ENCODE measurements around the gene FHIT. TPM values are rescaled to one million over a fixed set of nuclear protein-coding genes. Genes with fewer than 3 reads are reported as not detected.

FHIT gene
- total RNA-seq, 1 donor: 16.9 TPM

- no peak overlapping the region for H3K4me3 ChIP-seq (ENCODE audit: low read length)
- H3K4me1 ChIP-seq (ENCODE audit: insufficient read depth, low read length): no peaks in the 10 kb centered on the region
- no peaks in the 10 kb centered on the region for H3K27me3 ChIP-seq (ENCODE audit: insufficient read depth, low read length)
- H3K9me3 ChIP-seq (ENCODE audit: low read depth, low read length): no peaks in the 10 kb centered on the region
Observed at GRCh38 chr3:60610441-60611112, 640.7 kb downstream of the FHIT start.

GRCh38 chr3:60609446-60609845 is 641.8 kb downstream of the FHIT start:
- Histone ChIP-seq H3K4me3 (ENCODE audit: low read length) (no peak overlapping the region), H3K4me1 (ENCODE audit: insufficient read depth, low read length) (no peaks in the 10 kb centered on the region), H3K27me3 (ENCODE audit: insufficient read depth, low read length) (no peaks in the 10 kb centered on the region), H3K9me3 (ENCODE audit: low read depth, low read length) (no peaks in the 10 kb centered on the region)

GRCh38 chr3:60603860-60604259 is 647.4 kb downstream of the FHIT start:
- Histone ChIP-seq H3K9me3 (ENCODE audit: low read depth, low read length) (no peaks in the 10 kb centered on the region), H3K4me3 (ENCODE audit: low read length) (no peak overlapping the region), H3K27me3 (ENCODE audit: insufficient read depth, low read length) (no peaks in the 10 kb centered on the region), H3K4me1 (ENCODE audit: insufficient read depth, low read length) (no peaks in the 10 kb centered on the region)

GRCh38 chr3:60600848-60601247 is 650.4 kb downstream of the FHIT start:
- no peaks in the 10 kb centered on the region for H3K9me3 ChIP-seq (ENCODE audit: low read depth, low read length)
- no peak overlapping the region for H3K4me3 ChIP-seq (ENCODE audit: low read length)
- H3K4me1 ChIP-seq (ENCODE audit: insufficient read depth, low read length): no peaks in the 10 kb centered on the region
- H3K27me3 ChIP-seq (ENCODE audit: insufficient read depth, low read length): no peaks in the 10 kb centered on the region

- no peaks in the 10 kb centered on the region for H3K4me1 ChIP-seq (ENCODE audit: insufficient read depth, low read length)
Observed at GRCh38 chr3:60599586-60599985, 651.7 kb downstream of the FHIT start.

GRCh38 chr3:60598671-60599070 is 652.6 kb downstream of the FHIT start:
- Histone ChIP-seq H3K4me3 (ENCODE audit: low read length) (no peak overlapping the region), H3K27me3 (ENCODE audit: insufficient read depth, low read length) (no peaks in the 10 kb centered on the region), H3K4me1 (ENCODE audit: insufficient read depth, low read length) (no peaks in the 10 kb centered on the region), H3K9me3 (ENCODE audit: low read depth, low read length) (no peaks in the 10 kb centered on the region)

More at GRCh38 chr3:60599586-60599985, 651.7 kb downstream of the FHIT start:
- Histone ChIP-seq H3K27me3 (ENCODE audit: insufficient read depth, low read length) (no peaks in the 10 kb centered on the region), H3K4me3 (ENCODE audit: low read length) (no peak overlapping the region), H3K9me3 (ENCODE audit: low read depth, low read length) (no peaks in the 10 kb centered on the region)

- Histone ChIP-seq H3K27me3 (ENCODE audit: insufficient read depth, low read length) (no peaks in the 10 kb centered on the region), H3K4me1 (ENCODE audit: insufficient read depth, low read length) (no peaks in the 10 kb centered on the region), H3K4me3 (ENCODE audit: low read length) (no peak overlapping the region), H3K9me3 (ENCODE audit: low read depth, low read length) (no peaks in the 10 kb centered on the region)
Observed at GRCh38 chr3:60594025-60594424, 657.2 kb downstream of the FHIT start.

GRCh38 chr3:60591267-60591666 is 660.0 kb downstream of the FHIT start:
- H3K9me3 ChIP-seq (ENCODE audit: low read depth, low read length): no peaks in the 10 kb centered on the region
- no peaks in the 10 kb centered on the region for H3K4me1 ChIP-seq (ENCODE audit: insufficient read depth, low read length)
- no peaks in the 10 kb centered on the region for H3K27me3 ChIP-seq (ENCODE audit: insufficient read depth, low read length)
- no peak overlapping the region for H3K4me3 ChIP-seq (ENCODE audit: low read length)

GRCh38 chr3:60588806-60589205 is 662.4 kb downstream of the FHIT start:
- Histone ChIP-seq H3K9me3 (ENCODE audit: low read depth, low read length) (no peaks in the 10 kb centered on the region), H3K27me3 (ENCODE audit: insufficient read depth, low read length) (no peaks in the 10 kb centered on the region), H3K4me1 (ENCODE audit: insufficient read depth, low read length) (no peaks in the 10 kb centered on the region), H3K4me3 (ENCODE audit: low read length) (no peak overlapping the region)

- H3K4me3 ChIP-seq (ENCODE audit: low read length): no peak overlapping the region
- H3K4me1 ChIP-seq (ENCODE audit: insufficient read depth, low read length): no peaks in the 10 kb centered on the region
- no peaks in the 10 kb centered on the region for H3K9me3 ChIP-seq (ENCODE audit: low read depth, low read length)
- no peaks in the 10 kb centered on the region for H3K27me3 ChIP-seq (ENCODE audit: insufficient read depth, low read length)
Observed at GRCh38 chr3:60585918-60586317, 665.3 kb downstream of the FHIT start.

GRCh38 chr3:60584250-60584649 is 667.0 kb downstream of the FHIT start:
- Histone ChIP-seq H3K9me3 (ENCODE audit: low read depth, low read length) (no peaks in the 10 kb centered on the region), H3K4me3 (ENCODE audit: low read length) (no peak overlapping the region), H3K27me3 (ENCODE audit: insufficient read depth, low read length) (no peaks in the 10 kb centered on the region), H3K4me1 (ENCODE audit: insufficient read depth, low read length) (no peaks in the 10 kb centered on the region)

GRCh38 chr3:60582288-60582687 is 669.0 kb downstream of the FHIT start:
- Histone ChIP-seq H3K4me1 (ENCODE audit: insufficient read depth, low read length) (no peaks in the 10 kb centered on the region), H3K27me3 (ENCODE audit: insufficient read depth, low read length) (no peaks in the 10 kb centered on the region), H3K4me3 (ENCODE audit: low read length) (no peak overlapping the region), H3K9me3 (ENCODE audit: low read depth, low read length) (no peaks in the 10 kb centered on the region)

- Histone ChIP-seq H3K9me3 (ENCODE audit: low read depth, low read length) (no peaks in the 10 kb centered on the region), H3K27me3 (ENCODE audit: insufficient read depth, low read length) (no peaks in the 10 kb centered on the region), H3K4me3 (ENCODE audit: low read length) (no peak overlapping the region), H3K4me1 (ENCODE audit: insufficient read depth, low read length) (no peaks in the 10 kb centered on the region)
Observed at GRCh38 chr3:60580809-60581208, 670.4 kb downstream of the FHIT start.

GRCh38 chr3:60579734-60580133 is 671.5 kb downstream of the FHIT start:
- no peak overlapping the region for H3K4me3 ChIP-seq (ENCODE audit: low read length)
- no peaks in the 10 kb centered on the region for H3K4me1 ChIP-seq (ENCODE audit: insufficient read depth, low read length)
- H3K27me3 ChIP-seq (ENCODE audit: insufficient read depth, low read length): no peaks in the 10 kb centered on the region
- H3K9me3 ChIP-seq (ENCODE audit: low read depth, low read length): no peaks in the 10 kb centered on the region

GRCh38 chr3:60578936-60579335 is 672.3 kb downstream of the FHIT start:
- Histone ChIP-seq H3K9me3 (ENCODE audit: low read depth, low read length) (no peaks in the 10 kb centered on the region), H3K4me3 (ENCODE audit: low read length) (no peak overlapping the region), H3K27me3 (ENCODE audit: insufficient read depth, low read length) (no peaks in the 10 kb centered on the region), H3K4me1 (ENCODE audit: insufficient read depth, low read length) (no peaks in the 10 kb centered on the region)

GRCh38 chr3:60577601-60578000 is 673.7 kb downstream of the FHIT start:
- Histone ChIP-seq H3K4me1 (ENCODE audit: insufficient read depth, low read length) (no peaks in the 10 kb centered on the region), H3K27me3 (ENCODE audit: insufficient read depth, low read length) (no peaks in the 10 kb centered on the region), H3K4me3 (ENCODE audit: low read length) (no peak overlapping the region), H3K9me3 (ENCODE audit: low read depth, low read length) (no peaks in the 10 kb centered on the region)

All from mononuclear cell (primary cell).